Measurements from ENCODE around the gene ZCCHC14.

GRCh38 chr16:87498324-87499188 lies 5.7 kb upstream of the ZCCHC14 start:
- TF ChIP-seq CTCF (IDR thresholded peaks at IDR 0.05) (no peak), POLR2A (IDR thresholded peaks at IDR 0.05) (no peak)
